ENCODE data around the gene HUNK. TPM values are rescaled to one million over a fixed set of nuclear protein-coding genes. Genes with fewer than 3 reads are reported as not detected.
A peak's percentile ranks its signal among the peaks of the same experiment; 100 is the strongest.

Gene HUNK
- total RNA-seq, 1 donor from 2014 or later: 44.0 TPM

DNA sequence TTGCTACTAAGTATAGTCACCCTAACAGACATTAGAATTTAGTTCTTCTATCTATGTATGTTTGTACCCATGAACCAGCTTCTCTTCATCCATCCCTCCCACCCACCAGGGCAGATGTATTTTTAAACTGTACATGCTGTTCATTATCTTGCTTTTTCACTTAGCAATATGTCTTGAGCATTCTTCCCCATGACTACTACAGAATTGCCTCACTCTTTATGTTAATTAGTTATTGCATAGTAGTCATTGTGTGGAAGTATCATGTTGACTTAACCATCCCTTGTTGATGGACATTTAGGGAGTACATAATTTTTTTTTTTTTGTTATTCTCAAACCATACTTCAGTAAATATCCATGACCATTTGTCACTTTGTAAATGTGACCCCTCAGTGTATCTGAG is 9.9 kb downstream of the HUNK start:
- Mint-ChIP-seq H3K4me3 (no peak overlapping the region), H3K27me3 (no peaks in the 10 kb centered on the region), H3K36me3 (peaks cover 25% of the 10 kb centered on the region), H3K9me3 (no peaks in the 10 kb centered on the region), H3K4me1 (ENCODE audit: unreplicated experiment) (peaks cover 30% of the 10 kb centered on the region), H3K27ac (no peak overlapping the region)
- no peak for DNase-seq (ENCODE audit: extremely low spot score, unreplicated experiment)
- TF ChIP-seq, protein P1, sequence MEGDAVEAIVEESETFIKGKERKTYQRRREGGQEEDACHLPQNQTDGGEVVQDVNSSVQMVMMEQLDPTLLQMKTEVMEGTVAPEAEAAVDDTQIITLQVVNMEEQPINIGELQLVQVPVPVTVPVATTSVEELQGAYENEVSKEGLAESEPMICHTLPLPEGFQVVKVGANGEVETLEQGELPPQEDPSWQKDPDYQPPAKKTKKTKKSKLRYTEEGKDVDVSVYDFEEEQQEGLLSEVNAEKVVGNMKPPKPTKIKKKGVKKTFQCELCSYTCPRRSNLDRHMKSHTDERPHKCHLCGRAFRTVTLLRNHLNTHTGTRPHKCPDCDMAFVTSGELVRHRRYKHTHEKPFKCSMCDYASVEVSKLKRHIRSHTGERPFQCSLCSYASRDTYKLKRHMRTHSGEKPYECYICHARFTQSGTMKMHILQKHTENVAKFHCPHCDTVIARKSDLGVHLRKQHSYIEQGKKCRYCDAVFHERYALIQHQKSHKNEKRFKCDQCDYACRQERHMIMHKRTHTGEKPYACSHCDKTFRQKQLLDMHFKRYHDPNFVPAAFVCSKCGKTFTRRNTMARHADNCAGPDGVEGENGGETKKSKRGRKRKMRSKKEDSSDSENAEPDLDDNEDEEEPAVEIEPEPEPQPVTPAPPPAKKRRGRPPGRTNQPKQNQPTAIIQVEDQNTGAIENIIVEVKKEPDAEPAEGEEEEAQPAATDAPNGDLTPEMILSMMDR (conservative IDR thresholded peaks at IDR 0.05): no peak

DNA sequence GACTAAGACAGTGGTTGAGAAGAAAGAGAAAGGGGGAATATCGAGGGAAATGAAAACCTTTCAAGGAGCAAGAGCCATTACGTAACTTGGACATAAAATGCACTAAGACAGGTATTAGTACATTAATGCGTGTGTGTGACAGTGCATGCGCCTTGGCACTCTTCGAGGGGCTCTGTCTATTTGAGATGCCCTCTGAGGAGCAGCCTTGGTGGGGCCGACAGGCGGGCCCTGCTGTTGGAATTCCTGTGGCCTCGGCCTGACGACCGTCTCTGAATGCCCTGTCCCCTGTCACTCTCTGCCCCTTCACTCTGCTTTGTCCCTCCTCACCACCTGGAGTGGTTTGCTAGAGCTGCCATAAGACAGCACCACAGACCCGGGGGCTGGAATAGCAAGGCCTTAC is 12.3 kb downstream of the HUNK start:
- Mint-ChIP-seq H3K9me3 (no peaks in the 10 kb centered on the region), H3K27me3 (no peaks in the 10 kb centered on the region), H3K27ac (no peak overlapping the region), H3K4me3 (no peak overlapping the region), H3K4me1 (ENCODE audit: unreplicated experiment) (peaks cover 21% of the 10 kb centered on the region), H3K36me3 (peaks cover 16% of the 10 kb centered on the region)
- DNase-seq (ENCODE audit: extremely low spot score, unreplicated experiment): no peak
- TF ChIP-seq, protein P1 (conservative IDR thresholded peaks at IDR 0.05): no peak

DNA sequence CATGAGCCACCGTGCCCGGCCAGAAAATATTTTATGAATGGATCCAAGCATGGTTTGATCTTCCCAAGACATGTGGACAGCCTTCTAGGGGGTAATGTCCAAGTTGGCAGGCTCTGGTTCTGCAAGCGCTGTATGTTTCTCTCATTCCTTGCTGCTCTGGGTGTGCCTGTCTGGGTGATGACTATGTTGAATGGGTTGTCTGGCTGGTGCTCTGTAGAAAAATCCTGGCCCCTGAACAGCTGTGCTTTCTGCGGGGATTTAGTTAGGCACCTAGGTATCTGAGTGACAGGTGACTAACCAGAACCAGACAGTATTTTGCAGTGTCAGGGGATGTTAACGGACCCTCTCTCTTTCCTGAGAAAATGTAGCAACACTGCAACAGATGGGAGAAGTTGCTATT is 14.1 kb downstream of the HUNK start:
- DNase-seq (ENCODE audit: extremely low spot score, unreplicated experiment): no peak
- H3K36me3 Mint-ChIP-seq: peaks cover 16% of the 10 kb centered on the region
- H3K9me3 Mint-ChIP-seq: no peaks in the 10 kb centered on the region
- H3K4me3 Mint-ChIP-seq: no peak overlapping the region
- H3K27ac Mint-ChIP-seq: no peak overlapping the region
- TF ChIP-seq, protein P1 (conservative IDR thresholded peaks at IDR 0.05): no peak
- H3K4me1 Mint-ChIP-seq (ENCODE audit: unreplicated experiment): peaks cover 16% of the 10 kb centered on the region
- no peaks in the 10 kb centered on the region for H3K27me3 Mint-ChIP-seq

DNA sequence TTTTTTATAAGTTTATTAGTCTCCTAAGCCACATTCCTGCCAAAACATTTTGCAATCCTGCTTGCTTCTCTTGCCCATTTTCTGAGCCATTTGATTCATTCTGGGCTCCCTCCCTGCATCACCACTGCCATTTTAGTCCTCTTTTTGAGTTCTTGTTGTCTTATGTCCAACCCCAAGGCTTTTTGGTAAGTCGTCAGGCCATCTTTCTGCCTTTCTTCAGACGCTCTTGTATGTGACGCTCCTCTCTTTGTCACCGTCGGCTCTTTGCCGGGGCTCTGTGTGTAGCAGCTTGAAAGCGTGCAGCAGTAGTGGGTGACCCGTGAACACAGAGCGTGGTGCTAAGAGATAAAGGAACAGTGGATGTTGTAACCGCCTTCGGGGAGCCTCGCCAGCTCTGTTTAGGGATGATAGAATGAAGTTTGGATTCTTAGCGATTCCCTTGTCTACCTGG is 14.6 kb downstream of the HUNK start:
- H3K4me1 Mint-ChIP-seq (ENCODE audit: unreplicated experiment): peaks cover 16% of the 10 kb centered on the region
- H3K9me3 Mint-ChIP-seq: no peaks in the 10 kb centered on the region
- H3K36me3 Mint-ChIP-seq: peaks cover 12% of the 10 kb centered on the region
- DNase-seq (ENCODE audit: extremely low spot score, unreplicated experiment): no peak
- H3K27ac Mint-ChIP-seq: no peak overlapping the region
- H3K27me3 Mint-ChIP-seq: no peaks in the 10 kb centered on the region
- TF ChIP-seq, protein P1 (conservative IDR thresholded peaks at IDR 0.05): no peak
- no peak overlapping the region for H3K4me3 Mint-ChIP-seq

DNA sequence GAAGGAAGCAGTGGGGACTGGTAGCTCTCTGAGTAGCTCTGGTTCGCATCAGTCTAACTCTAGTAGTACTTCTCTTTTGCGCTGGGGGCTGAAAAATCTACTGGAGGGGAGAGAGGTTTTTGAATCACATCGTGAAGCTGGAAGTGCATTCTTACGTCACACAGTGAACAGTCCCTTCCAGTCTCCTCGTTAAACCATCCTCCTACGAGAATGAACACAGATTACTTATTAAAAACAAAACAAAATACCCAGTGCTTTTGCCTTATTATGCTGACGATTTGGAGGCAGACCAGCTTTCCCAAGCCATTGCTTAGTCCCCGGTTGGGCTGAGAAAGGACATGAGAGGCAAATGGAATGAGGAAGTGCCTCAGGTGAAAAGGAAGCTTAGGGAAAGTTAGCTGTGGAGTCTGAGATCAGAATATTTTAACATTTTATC is 16.1 kb downstream of the HUNK start:
- peaks cover 30% of the 10 kb centered on the region for H3K4me1 Mint-ChIP-seq (ENCODE audit: unreplicated experiment)
- no peaks in the 10 kb centered on the region for H3K27me3 Mint-ChIP-seq
- H3K9me3 Mint-ChIP-seq: no peaks in the 10 kb centered on the region
- no peak for DNase-seq (ENCODE audit: extremely low spot score, unreplicated experiment)
- peaks cover 10% of the 10 kb centered on the region for H3K36me3 Mint-ChIP-seq
- H3K27ac Mint-ChIP-seq: peak overlapping the region; percentile 88
- H3K4me3 Mint-ChIP-seq: peak overlapping the region; percentile 59
- TF ChIP-seq, protein P1 (conservative IDR thresholded peaks at IDR 0.05): no peak

DNA sequence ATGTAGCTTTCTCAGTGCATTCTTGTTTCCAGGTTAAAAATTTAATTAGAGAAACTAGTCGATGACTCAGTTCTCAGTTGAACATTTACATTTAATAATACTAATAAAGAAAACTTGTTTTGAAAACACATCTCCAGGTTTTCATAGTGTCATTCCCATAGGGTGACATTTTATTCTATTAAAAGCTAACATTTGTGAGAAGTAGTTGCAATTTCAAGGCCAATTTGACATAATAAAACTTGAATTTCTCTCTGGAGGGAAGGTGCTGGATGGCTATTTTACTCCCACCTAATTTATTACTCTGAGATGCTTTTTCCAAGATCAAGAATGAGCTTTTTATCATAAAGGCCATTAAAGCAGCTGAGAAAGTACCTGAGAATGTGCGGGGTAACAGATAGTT is 16.6 kb downstream of the HUNK start:
- H3K27me3 Mint-ChIP-seq: no peaks in the 10 kb centered on the region

More for the DNA sequence above, 16.6 kb downstream of the HUNK start:
- no peak for DNase-seq (ENCODE audit: extremely low spot score, unreplicated experiment)
- H3K9me3 Mint-ChIP-seq: no peaks in the 10 kb centered on the region
- H3K4me3 Mint-ChIP-seq: no peak overlapping the region
- peaks cover 10% of the 10 kb centered on the region for H3K36me3 Mint-ChIP-seq
- TF ChIP-seq, protein P1 (conservative IDR thresholded peaks at IDR 0.05): no peak
- H3K27ac Mint-ChIP-seq: peak overlapping the region; percentile 88
- H3K4me1 Mint-ChIP-seq (ENCODE audit: unreplicated experiment): peaks cover 35% of the 10 kb centered on the region
